ENCODE data around the gene TP53BP2.
A peak's percentile ranks its signal among the peaks of the same experiment; 100 is the strongest.

The TP53BP2 gene

GRCh38 chr1:223775711-223776074 lies 70.1 kb downstream of the TP53BP2 start:
- H3K4me3 ChIP-seq (ENCODE audit: low read depth, low read length) = no peak overlapping the region
- no peak for TF ChIP-seq CTCF (IDR thresholded peaks at IDR 0.05; ENCODE audit: low read depth, low read length, missing control alignments)
- DNase-seq (ENCODE audit: low read depth) = no peak
- in situ Hi-C loops (cut with HindIII; ENCODE audit: low sequenced_read_pairs) = no loop called here

GRCh38 chr1:223775054-223775453 lies 70.7 kb downstream of the TP53BP2 start:
- no peak overlapping the region for H3K4me3 ChIP-seq (ENCODE audit: low read depth, low read length)
- in situ Hi-C loops (cut with HindIII; ENCODE audit: low sequenced_read_pairs) = no loop called here
- no peak for DNase-seq (ENCODE audit: low read depth)
- no peak for TF ChIP-seq CTCF (IDR thresholded peaks at IDR 0.05; ENCODE audit: low read depth, low read length, missing control alignments)

GRCh38 chr1:223774134-223774814 lies 71.5 kb downstream of the TP53BP2 start:
- H3K4me3 ChIP-seq (ENCODE audit: low read depth, low read length) = no peak overlapping the region
- no peak for TF ChIP-seq CTCF (IDR thresholded peaks at IDR 0.05; ENCODE audit: low read depth, low read length, missing control alignments)
- no peak for DNase-seq (ENCODE audit: low read depth)
- in situ Hi-C loops (cut with HindIII; ENCODE audit: low sequenced_read_pairs) = no loop called here

- no peak overlapping the region for H3K4me3 ChIP-seq (ENCODE audit: low read depth, low read length)
- DNase-seq (ENCODE audit: low read depth) = no peak
- TF ChIP-seq CTCF (IDR thresholded peaks at IDR 0.05; ENCODE audit: low read depth, low read length, missing control alignments) = no peak
- in situ Hi-C loops (cut with HindIII; ENCODE audit: low sequenced_read_pairs) = no loop called here
Measured at GRCh38 chr1:223772771-223773160, 73.0 kb downstream of the TP53BP2 start.

GRCh38 chr1:223771814-223772770 lies 73.7 kb downstream of the TP53BP2 start:
- no peak for TF ChIP-seq CTCF (IDR thresholded peaks at IDR 0.05; ENCODE audit: low read depth, low read length, missing control alignments)
- in situ Hi-C loops (cut with HindIII; ENCODE audit: low sequenced_read_pairs) = no loop called here
- H3K4me3 ChIP-seq (ENCODE audit: low read depth, low read length) = no peak overlapping the region
- DNase-seq (ENCODE audit: low read depth) = peak; percentile 70

GRCh38 chr1:223771469-223771813 lies 74.3 kb downstream of the TP53BP2 start:
- H3K4me3 ChIP-seq (ENCODE audit: low read depth, low read length) = no peak overlapping the region
- DNase-seq (ENCODE audit: low read depth) = no peak
- in situ Hi-C loops (cut with HindIII; ENCODE audit: low sequenced_read_pairs) = no loop called here
- TF ChIP-seq CTCF (IDR thresholded peaks at IDR 0.05; ENCODE audit: low read depth, low read length, missing control alignments) = no peak

Data from astrocyte of the cerebellum (primary cell).